Epithelial cell of proximal tubule (primary cell): ENCODE measurements around the gene SH3BP2. TPM values are rescaled to one million over a fixed set of nuclear protein-coding genes. Genes with fewer than 3 reads are reported as not detected.

ENCODE experiments used
- DNase-seq: peaks from one replicate; pipeline ENCODE4 v3.0.0-alpha.2; 2011; ENCODE audit warnings: low read depth
- H3K4me3 ChIP-seq: 2 replicates; pipeline ENCODE4 v1.5.1; 2011; ENCODE audit warnings: low read depth, mild to moderate bottlenecking, low read length
- CTCF ChIP-seq: conservative IDR thresholded peaks from 2 replicates; pipeline ENCODE4 v1.5.1; 2012; ENCODE audit warnings: low read depth, mild to moderate bottlenecking, low read length
- total RNA-seq: library from RNA; depleted of rRNA; stranded (reverse); fragments of >200 nt; gene quantifications from 2 replicates; pipeline ENCODE4 v1.2.3, GENCODE V29; 2015

The SH3BP2 gene
- total RNA-seq, 1 donor from 2014 or later = 53.3 TPM

- no peak overlapping the region for H3K4me3 ChIP-seq
- TF ChIP-seq CTCF = no peak
- no peak for DNase-seq
Observed at GRCh38 chr4:2868877-2869487, 76.1 kb downstream of the SH3BP2 start.

- no peak for TF ChIP-seq CTCF
- H3K4me3 ChIP-seq = no peak overlapping the region
- DNase-seq = no peak
Observed at GRCh38 chr4:2869659-2870058, 76.8 kb downstream of the SH3BP2 start.

- no peak for DNase-seq
- no peak overlapping the region for H3K4me3 ChIP-seq
- no peak for TF ChIP-seq CTCF
Observed at GRCh38 chr4:2870082-2870481, 77.2 kb downstream of the SH3BP2 start.

- TF ChIP-seq CTCF = no peak
- no peak for DNase-seq
Observed at GRCh38 chr4:2871466-2871865, 78.6 kb downstream of the SH3BP2 start.

GRCh38 chr4:2871911-2872310 lies 79.0 kb downstream of the SH3BP2 start:
- no peak for DNase-seq

More at GRCh38 chr4:2871466-2871865, 78.6 kb downstream of the SH3BP2 start:
- H3K4me3 ChIP-seq = no peak overlapping the region

GRCh38 chr4:2873329-2873728 lies 80.4 kb downstream of the SH3BP2 start:
- DNase-seq = no peak
- no peak for TF ChIP-seq CTCF
- H3K4me3 ChIP-seq = no peak overlapping the region

More at GRCh38 chr4:2871911-2872310, 79.0 kb downstream of the SH3BP2 start:
- TF ChIP-seq CTCF = no peak
- H3K4me3 ChIP-seq = no peak overlapping the region

GRCh38 chr4:2874861-2875260 lies 82.0 kb downstream of the SH3BP2 start:
- TF ChIP-seq CTCF = no peak
- H3K4me3 ChIP-seq = no peak overlapping the region
- DNase-seq = no peak
